ENCODE measurements around the gene KRTAP10-1. TPM values are rescaled to one million over a fixed set of nuclear protein-coding genes. Genes with fewer than 3 reads are reported as not detected.

Gene KRTAP10-1
- total RNA-seq, 2 experiments from 2014 or later = 0.13 TPM; not detected in 1

DNA sequence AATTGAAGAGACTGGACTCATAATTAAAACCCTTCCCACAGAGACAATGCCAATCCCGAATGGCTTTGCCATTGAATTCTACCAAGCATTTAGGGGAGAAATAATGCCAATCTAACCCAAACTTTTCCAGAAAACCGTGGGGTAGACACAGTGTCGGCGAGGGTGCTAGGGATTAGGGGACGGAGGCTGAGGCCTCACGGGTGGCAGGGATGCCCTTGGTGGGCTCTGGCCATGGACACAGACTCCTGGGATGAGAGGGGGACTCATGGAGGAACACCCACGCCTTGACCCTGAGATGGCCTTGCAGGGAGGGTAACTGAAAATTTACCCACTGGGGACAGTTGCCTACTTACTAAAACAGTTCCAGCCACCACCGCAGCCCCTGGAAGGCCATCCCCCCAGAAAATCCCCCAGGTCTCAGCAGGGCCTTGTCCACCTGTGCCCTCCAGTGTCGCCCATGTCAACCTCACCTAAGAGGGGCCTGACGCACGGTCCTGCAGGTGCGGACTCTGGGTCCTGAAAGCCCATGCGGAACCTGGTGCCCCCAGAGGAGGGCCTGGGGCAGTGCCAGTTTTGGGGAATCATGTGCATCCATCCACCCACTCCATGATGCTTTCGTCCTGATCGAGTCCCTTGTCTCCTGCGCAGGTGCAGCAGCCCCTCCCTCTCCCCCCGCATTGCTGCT, 38.5 kb upstream of the KRTAP10-1 start:
- Histone ChIP-seq H3K79me2 (ENCODE audit: insufficient read depth, low read depth, low read length) (no peaks in the 10 kb centered on the region), H3K27ac (ENCODE audit: low read depth, low read length, poor library complexity, severe bottlenecking) (no peak overlapping the region), H3K9me3 (ENCODE audit: low read length) (peaks cover 10% of the 10 kb centered on the region; the same call in 1 of the 2 replicates), H3K4me2 (ENCODE audit: low read length) (no peak overlapping the region), H3K36me3 (ENCODE audit: insufficient read depth, low read length) (no peaks in the 10 kb centered on the region), H3K4me3 (ENCODE audit: low read depth, low read length, poor library complexity, severe bottlenecking) (no peak overlapping the region), H3K4me1 (ENCODE audit: insufficient read depth, low read length, poor library complexity, severe bottlenecking) (no peaks in the 10 kb centered on the region), H4K20me1 (ENCODE audit: insufficient read depth, low read length) (no peaks in the 10 kb centered on the region), H2AFZ (ENCODE audit: low read length) (no peak overlapping the region), H3K9me2 (ENCODE audit: insufficient read depth, low read length) (no peaks in the 10 kb centered on the region)
- ChIA-PET POLR2A (no interaction called here), CTCF (ENCODE audit: unreplicated experiment) (no interaction called here)
- intact Hi-C loops (cut with micrococcal nuclease; ENCODE audit: unreplicated experiment) = no loop called here
- DNase-seq (ENCODE audit: low spot score) = no peak
- no TSS peak for BruUV-seq (replicated peaks)
- TF ChIP-seq CTCF (conservative IDR thresholded peaks at IDR 0.05; ENCODE audit: low read length) (no peak), EZH2phosphoT487 (IDR thresholded peaks at IDR 0.05; ENCODE audit: borderline replicate concordance, low read depth, low read length) (no peak)

DNA sequence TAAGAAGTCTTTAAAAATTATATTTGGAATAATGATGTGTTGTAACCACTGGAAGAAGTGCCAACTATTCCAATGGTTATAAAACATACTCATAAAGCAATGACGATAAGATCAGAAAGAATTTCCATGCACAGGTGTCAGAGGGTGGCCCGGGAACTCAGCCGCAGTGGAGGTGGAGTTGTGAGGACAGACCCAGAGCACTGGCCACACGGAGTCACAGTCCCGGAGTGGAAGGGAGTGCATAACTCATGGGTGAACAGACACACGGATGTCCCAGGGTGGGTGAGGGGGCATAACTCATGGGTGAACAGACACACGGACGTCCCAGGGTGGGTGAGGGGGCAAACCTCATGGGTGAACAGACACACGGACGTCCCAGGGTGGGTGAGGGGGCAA, 36.0 kb upstream of the KRTAP10-1 start:
- no peak overlapping the region for H3K4me2 ChIP-seq (ENCODE audit: low read length)
- H2AFZ ChIP-seq (ENCODE audit: low read length) = no peak overlapping the region
- intact Hi-C loops (cut with micrococcal nuclease; ENCODE audit: unreplicated experiment) = no loop called here
- CTCF ChIA-PET (ENCODE audit: unreplicated experiment) = no interaction called here
- H3K36me3 ChIP-seq (ENCODE audit: insufficient read depth, low read length) = no peaks in the 10 kb centered on the region
- no peaks in the 10 kb centered on the region for H3K9me2 ChIP-seq (ENCODE audit: insufficient read depth, low read length)
- POLR2A ChIA-PET = no interaction called here
- no peak for TF ChIP-seq EZH2phosphoT487 (IDR thresholded peaks at IDR 0.05; ENCODE audit: borderline replicate concordance, low read depth, low read length)
- no peak for TF ChIP-seq CTCF (conservative IDR thresholded peaks at IDR 0.05; ENCODE audit: low read length)
- no peaks in the 10 kb centered on the region for H4K20me1 ChIP-seq (ENCODE audit: insufficient read depth, low read length)
- no peak for DNase-seq (ENCODE audit: low spot score)
- no TSS peak for BruUV-seq (replicated peaks)
- H3K4me3 ChIP-seq (ENCODE audit: low read depth, low read length, poor library complexity, severe bottlenecking) = no peak overlapping the region
- no peaks in the 10 kb centered on the region for H3K79me2 ChIP-seq (ENCODE audit: insufficient read depth, low read depth, low read length)
- 0 out of 2 replicates have a peak, but pooled peaks cover 1% of the 10 kb centered on the region for H3K9me3 ChIP-seq (ENCODE audit: low read length)
- no peak overlapping the region for H3K27ac ChIP-seq (ENCODE audit: low read depth, low read length, poor library complexity, severe bottlenecking)
- no peaks in the 10 kb centered on the region for H3K4me1 ChIP-seq (ENCODE audit: insufficient read depth, low read length, poor library complexity, severe bottlenecking)

DNA sequence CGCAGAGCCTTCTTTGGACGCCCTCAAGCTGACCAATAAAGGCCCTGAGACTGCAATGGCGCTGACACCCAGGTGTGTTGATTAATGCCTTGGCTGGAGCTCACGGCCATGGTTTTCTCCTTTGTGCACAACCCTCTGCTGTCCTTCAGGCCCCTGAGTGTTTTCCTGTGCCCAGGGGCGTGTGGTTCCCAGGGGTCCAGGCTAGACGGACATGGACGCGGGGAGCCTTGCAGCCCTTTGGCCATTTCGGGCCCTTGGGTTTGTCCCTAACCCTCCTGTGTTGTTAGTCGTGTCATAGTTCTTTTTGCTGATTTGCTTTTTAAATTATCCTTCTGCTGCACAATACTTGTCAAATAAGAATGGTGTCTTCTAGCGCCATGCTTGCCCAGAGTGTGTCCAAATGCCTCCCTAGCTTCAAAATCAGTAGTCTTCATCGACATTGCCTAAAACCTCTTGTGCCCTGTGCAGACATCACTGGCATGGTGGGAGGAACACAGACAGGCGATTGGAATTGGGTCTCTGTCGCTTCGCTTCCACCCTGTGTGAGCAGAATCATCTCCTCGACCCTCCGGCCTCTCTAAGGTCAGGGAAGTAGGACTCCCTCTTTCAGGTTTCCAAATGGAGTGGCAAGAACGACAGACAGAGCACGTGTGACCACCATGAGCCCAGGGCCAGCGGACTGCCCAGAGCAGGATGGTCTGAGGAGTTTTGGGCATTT, 35.5 kb upstream of the KRTAP10-1 start:
- intact Hi-C loops (cut with micrococcal nuclease; ENCODE audit: unreplicated experiment) = no loop called here
- no peak overlapping the region for H3K27ac ChIP-seq (ENCODE audit: low read depth, low read length, poor library complexity, severe bottlenecking)
- no peaks in the 10 kb centered on the region for H3K4me1 ChIP-seq (ENCODE audit: insufficient read depth, low read length, poor library complexity, severe bottlenecking)
- no peaks in the 10 kb centered on the region for H3K36me3 ChIP-seq (ENCODE audit: insufficient read depth, low read length)
- H3K4me3 ChIP-seq (ENCODE audit: low read depth, low read length, poor library complexity, severe bottlenecking) = no peak overlapping the region
- no TSS peak for BruUV-seq (replicated peaks)
- ChIA-PET CTCF (ENCODE audit: unreplicated experiment) (no interaction called here), POLR2A (no interaction called here)
- no peaks in the 10 kb centered on the region for H3K9me3 ChIP-seq (ENCODE audit: low read length)
- H2AFZ ChIP-seq (ENCODE audit: low read length) = no peak overlapping the region
- H3K4me2 ChIP-seq (ENCODE audit: low read length) = no peak overlapping the region
- H3K9me2 ChIP-seq (ENCODE audit: insufficient read depth, low read length) = no peaks in the 10 kb centered on the region
- H4K20me1 ChIP-seq (ENCODE audit: insufficient read depth, low read length) = no peaks in the 10 kb centered on the region
- H3K79me2 ChIP-seq (ENCODE audit: insufficient read depth, low read depth, low read length) = no peaks in the 10 kb centered on the region
- no peak for TF ChIP-seq CTCF (conservative IDR thresholded peaks at IDR 0.05; ENCODE audit: low read length)
- TF ChIP-seq EZH2phosphoT487 (IDR thresholded peaks at IDR 0.05; ENCODE audit: borderline replicate concordance, low read depth, low read length) = no peak
- no peak for DNase-seq (ENCODE audit: low spot score)

Data from OCI-LY7 (cell line).